B cell (primary cell): ENCODE data around the gene NUMB.

Experiments
- CTCF ChIP-seq: fragments of 200-600 bp; IDR thresholded peaks from one replicate; pipeline ENCODE4 v1.8.0; 2022; ENCODE audit warnings: antibody characterized with exemption, mild to moderate bottlenecking
- EZH2 ChIP-seq: IDR thresholded peaks from 2 replicates; pipeline ENCODE4 v1.6.1; 2012; ENCODE audit warnings: borderline replicate concordance, low read depth, mild to moderate bottlenecking, moderate library complexity, low read length; ENCODE audit not compliant: insufficient read depth, poor library complexity, severe bottlenecking

DNA sequence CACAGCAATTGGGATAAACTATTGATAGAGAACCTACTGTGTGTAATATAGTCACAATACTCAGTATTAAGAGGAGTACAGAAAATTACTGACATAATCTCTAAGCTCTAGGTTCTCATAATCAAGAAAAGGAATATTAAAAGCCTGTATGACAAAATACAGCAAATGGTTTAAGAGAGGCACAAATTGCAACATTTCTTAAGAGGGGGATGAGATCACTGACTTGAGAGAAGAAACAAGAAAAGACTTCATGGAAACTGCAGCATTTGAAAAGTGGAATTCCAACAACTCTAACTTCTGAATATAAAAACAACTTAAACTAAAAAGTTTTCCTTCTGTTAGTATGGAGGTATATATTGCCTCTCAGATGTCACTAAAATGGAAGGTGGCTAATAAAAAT lies 89.7 kb downstream of the NUMB start:
- TF ChIP-seq CTCF: no peak
- TF ChIP-seq EZH2: no peak
